ENCODE results near the gene CUL3.

- TF ChIP-seq MAX (IDR thresholded peaks at IDR 0.05) (no peak), CTCF (IDR thresholded peaks at IDR 0.05 in 2 of 3, conservative IDR thresholded peaks at IDR 0.05 in 1 of 3; ENCODE audit: borderline replicate concordance in 1 of 3, insufficient read depth in 1 of 3, low read depth in 2 of 3, low read length in 2 of 3) (no peak), POLR2A (IDR thresholded peaks at IDR 0.05; ENCODE audit: borderline replicate concordance, extremely low read depth, insufficient read depth, insufficient read length) (no peak), JUND (IDR thresholded peaks at IDR 0.05) (no peak), CEBPB (IDR thresholded peaks at IDR 0.05; ENCODE audit: low read depth) (no peak), RAD21 (IDR thresholded peaks at IDR 0.05; ENCODE audit: low read depth) (no peak), POLR2AphosphoS5 (IDR thresholded peaks at IDR 0.05; ENCODE audit: low read depth, low read length) (no peak), ELF1 (IDR thresholded peaks at IDR 0.05; ENCODE audit: borderline replicate concordance, low read depth) (no peak), ZNF274 (IDR thresholded peaks at IDR 0.05; ENCODE audit: low read depth, low read length) (no peak), FOSL1 (IDR thresholded peaks at IDR 0.05; ENCODE audit: low read depth) (no peak)
These were observed 46.5 kb downstream of the CUL3 start for GRCh38 chr2:224538561-224539138.
